Measurements from ENCODE around the gene KDM3A.

The KDM3A gene

DNA sequence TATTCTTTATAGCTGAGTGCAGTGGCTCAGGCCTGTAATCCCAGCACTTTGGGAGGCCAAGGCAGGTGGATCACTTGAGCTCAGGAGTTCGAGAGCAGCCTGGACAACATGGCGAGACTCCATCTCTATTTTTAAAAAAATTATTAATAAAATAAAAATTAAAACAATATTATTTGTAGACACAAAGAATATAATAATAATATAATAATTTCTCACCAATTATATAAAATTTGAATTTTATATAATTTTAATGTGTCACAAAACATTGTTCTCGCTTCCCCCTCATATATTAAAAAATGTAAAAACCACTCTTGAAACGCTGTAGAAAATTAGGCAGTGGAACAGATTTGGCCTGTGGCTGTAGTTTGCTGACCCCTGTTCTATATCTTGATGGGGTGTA lies 5.6 kb upstream of the KDM3A start:
- DNase-seq (ENCODE audit: low read depth in 2 of 2), result no peak

GRCh38 chr2:86436328-86436727 lies 4.8 kb upstream of the KDM3A start:
- no peak for DNase-seq (ENCODE audit: low read depth in 2 of 2)

GRCh38 chr2:86439879-86440630 lies 1.1 kb upstream of the KDM3A start:
- DNase-seq (ENCODE audit: low read depth in 2 of 2), result no peak

GRCh38 chr2:86441392-86441881 lies 266 bp downstream of the KDM3A start:
- no peak for DNase-seq (ENCODE audit: low read depth in 2 of 2)

DNA sequence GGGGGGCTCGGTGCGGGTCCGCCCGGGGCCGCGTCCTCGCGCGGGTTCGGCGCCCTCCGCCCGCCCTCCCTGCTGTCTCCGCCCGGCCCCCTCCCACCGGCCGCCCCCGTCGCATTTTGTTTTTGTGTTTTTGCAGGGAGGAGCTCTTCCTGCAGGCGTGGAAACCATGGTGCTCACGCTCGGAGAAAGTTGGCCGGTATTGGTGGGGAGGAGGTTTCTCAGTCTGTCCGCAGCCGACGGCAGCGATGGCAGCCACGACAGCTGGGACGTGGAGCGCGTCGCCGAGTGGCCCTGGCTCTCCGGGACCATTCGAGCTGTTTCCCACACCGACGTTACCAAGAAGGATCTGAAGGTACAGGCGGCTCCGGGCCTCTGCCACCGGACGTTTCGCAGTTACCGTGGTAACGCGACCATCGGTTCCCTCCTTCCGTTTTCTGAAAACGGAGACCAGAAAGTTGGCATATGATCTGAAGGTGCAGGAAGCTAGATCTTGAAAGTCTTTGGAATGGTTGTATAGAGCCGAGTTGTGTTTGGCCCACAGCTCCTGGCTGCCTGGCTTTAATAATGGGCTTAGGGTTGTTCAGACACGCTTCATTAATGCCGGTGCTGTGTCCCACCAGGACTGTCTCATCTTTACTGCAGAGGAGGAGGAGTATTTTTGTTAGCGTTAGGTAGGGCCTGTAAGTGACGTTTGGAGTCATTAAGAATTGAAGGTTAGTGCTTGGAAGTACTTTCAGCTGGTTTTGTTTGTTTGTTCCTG lies 891 bp downstream of the KDM3A start:
- peak; percentile 38 to 45 for DNase-seq (ENCODE audit: low read depth in 2 of 2)

GRCh38 chr2:86442642-86443005 lies 1.5 kb downstream of the KDM3A start:
- peak; percentile 35 to 67 for DNase-seq (ENCODE audit: low read depth in 2 of 2)

DNA sequence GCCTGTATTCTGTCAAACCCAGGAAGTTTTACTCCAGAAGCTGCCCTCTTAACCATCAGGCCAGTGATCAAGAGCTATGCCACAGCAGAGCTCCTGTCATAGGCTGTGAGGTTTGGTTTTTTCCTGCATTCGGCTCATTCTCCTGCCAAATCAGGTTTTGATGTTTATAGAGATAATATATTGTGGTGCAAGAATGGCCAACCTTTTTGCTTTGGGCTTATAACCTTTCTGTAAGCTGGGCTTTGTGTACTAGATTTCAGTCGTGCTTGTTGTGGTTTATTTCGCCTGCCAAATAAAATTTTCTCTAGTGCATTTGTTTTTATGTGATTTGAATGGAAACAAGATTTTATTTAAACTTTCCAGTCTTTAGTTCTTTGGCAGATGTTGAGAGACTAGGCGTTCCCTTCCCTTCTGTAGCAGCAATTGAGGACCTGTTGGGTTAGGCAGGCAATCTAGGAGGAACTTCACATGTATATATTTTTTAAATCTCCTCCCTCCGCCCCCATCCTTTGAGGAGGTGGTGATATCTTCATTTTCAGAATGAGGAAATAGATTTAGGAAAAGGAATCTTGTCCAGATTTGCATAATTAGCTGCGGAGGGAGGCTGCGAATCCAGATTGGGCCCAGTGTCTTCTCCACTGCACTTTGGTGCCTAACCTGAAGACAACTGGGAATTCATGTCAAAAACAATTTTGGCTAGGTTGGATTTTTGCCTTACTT lies 2.6 kb downstream of the KDM3A start:
- DNase-seq (ENCODE audit: low read depth in 2 of 2), result no peak

DNA sequence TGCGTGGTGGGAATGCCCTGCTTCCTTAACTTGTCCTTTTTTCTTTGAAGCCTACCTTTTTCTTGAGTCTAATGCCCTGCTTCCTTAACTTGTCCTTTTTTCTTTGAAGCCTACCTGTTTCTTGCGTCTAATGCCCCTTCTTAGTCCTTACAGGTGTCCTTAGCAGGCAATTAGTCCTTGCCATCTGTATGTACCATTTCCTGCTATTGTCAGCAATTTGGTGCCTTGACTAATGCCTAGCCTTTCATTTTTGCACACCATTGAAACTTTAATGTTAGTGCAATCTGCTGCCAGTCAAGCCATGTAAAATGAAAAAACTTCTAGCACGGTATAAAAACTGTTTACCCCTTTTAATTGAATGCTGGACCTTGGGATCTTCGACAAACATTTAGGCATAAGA lies 4.3 kb downstream of the KDM3A start:
- DNase-seq (ENCODE audit: low read depth in 2 of 2), result no peak

DNA sequence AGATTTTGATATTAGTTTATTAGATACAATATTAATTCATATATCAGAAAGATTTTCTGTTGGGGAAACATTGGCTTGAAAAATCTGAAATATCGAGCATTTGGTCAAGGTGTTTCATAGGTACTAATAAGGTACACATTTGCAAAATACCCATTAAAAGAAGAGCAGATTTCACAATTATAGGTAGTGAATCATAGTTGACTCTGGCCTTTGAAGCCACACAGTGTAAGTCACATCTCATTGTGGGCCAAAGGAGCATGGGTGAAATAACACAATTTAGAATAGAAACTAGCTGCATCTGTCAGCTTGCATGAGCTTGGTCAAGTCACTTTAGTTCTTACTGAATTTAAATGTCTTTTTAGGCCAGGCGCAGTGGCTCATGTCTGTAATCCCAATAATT lies 4.9 kb downstream of the KDM3A start:
- DNase-seq (ENCODE audit: low read depth in 2 of 2), result no peak

DNA sequence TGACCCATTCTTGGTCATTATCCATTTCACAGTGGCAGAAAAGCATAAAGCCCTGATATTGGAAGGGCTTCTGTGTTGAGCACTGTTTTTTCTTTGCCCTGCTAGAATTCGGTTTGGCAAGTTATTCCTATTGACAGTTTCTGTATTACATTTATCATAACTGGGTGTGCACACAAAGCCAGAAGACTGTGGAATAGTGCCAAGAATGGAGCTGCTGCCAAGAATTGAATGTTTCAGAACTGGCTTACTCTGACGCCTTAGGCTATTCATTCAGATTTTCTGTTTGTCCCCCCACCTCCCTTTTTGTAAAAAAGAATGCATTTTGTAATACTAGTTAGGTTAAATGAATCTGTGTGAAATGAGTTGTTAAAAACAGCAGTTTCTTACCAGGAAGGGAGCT lies 12.7 kb downstream of the KDM3A start:
- no peak for DNase-seq (ENCODE audit: low read depth in 2 of 2)

DNA sequence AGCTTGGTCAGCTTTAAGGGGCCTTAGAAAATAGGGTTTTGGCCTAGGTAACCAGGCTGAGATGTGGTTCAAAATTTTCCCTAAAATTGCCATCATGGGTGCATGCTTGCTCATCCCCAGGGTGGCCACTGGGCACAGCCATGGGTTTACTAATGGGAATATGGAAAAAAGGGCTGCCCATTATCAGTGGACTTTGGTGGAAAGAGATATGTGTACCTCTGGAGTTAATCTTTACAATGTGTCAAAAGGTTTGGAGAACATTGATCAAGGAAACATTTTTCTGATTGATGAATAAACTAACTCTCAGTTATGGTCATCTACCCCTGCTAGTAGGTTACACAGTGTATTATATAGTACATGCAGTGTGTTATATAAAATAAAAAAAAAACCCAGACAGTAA lies 13.1 kb downstream of the KDM3A start:
- DNase-seq (ENCODE audit: low read depth in 2 of 2), result no peak

- no peak for DNase-seq (ENCODE audit: low read depth in 2 of 2)
These were observed 14.0 kb downstream of the KDM3A start for GRCh38 chr2:86455181-86455580.

GRCh38 chr2:86461042-86461743 lies 20.0 kb downstream of the KDM3A start:
- DNase-seq (ENCODE audit: low read depth in 2 of 2), result no peak

GRCh38 chr2:86464652-86465051 lies 23.5 kb downstream of the KDM3A start:
- no peak for DNase-seq (ENCODE audit: low read depth in 2 of 2)

- DNase-seq (ENCODE audit: low read depth in 2 of 2), result no peak
These were observed 25.1 kb downstream of the KDM3A start for GRCh38 chr2:86466306-86466705.

DNA sequence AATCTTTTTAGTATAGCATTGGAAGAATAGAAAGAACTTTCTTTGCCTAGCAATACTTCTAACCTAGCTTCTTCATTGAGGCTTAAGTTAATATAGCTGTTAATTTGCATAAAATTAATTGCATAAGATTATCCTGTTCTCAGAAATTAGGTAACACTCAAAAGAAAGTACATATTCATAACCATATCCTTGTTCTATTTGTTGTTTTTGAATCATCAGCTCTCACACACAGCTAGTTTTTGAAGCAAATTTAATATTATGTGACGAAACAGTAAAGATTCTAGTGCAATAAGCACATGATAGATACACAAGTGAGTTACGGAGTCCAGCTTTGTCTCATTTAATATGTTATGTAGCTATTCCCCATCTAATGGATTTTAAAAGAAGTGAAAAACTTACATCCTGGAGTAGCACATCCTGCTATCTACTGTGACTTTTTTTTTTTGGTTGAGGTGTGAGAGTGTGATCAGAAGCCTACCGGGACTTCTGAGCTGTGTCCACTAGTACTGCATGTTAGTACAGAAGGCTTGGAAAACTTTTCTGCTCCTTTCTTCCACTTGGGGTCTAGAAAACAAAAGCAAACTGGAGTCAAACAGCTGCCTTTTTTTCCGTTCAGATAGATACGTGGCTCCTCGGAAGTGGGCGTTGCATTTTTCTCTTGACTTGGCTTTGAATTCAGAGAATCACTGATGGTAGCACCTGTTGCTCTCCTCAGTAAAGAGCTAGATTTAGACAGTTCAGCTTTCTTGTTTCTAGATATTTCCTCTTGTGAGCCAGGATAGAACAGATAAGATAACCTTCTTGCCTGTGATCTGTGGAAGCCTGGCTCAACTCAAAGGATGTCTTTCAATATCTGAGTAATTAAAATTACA lies 27.2 kb downstream of the KDM3A start:
- no peak for DNase-seq (ENCODE audit: low read depth in 2 of 2)

DNA sequence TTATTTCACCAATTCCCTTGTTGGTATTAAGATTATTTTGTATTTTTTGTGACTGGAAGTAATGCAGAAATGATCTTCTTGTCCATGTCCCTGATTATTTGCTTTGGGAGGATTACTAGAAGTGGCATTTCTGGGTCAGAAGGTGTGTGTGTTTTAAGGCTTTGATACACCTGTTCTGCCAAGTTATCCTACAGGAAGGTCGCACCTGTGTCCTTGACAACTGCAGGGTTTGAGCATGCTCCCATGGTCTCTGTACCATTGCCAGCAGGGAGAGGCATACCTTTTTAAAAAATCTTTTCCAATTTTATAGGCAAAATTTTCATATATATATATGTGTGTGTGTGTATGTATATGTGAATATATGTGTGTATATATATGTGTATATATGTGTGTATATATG lies 29.7 kb downstream of the KDM3A start:
- DNase-seq (ENCODE audit: low read depth in 2 of 2), result no peak

DNA sequence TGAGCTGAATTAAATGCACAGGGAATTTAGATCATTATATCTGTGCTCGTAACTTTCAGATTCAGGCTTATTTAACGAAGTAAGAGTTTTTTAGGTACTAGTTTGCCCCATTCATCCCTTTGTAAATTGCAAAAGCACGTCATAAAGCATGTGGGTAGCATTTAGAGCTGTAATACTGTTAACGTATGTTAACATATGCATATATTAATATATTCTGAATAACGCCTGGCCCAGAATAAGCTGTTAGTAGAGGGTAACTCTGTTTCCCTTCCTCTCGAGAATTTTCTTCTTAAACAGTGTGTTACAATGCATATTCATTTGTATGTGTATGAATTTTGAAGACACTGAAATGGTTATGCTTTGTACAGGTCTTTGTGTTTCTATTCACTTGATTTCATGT lies 30.5 kb downstream of the KDM3A start:
- DNase-seq (ENCODE audit: low read depth in 2 of 2), result no peak

GRCh38 chr2:86476092-86476491 lies 34.9 kb downstream of the KDM3A start:
- no peak for DNase-seq (ENCODE audit: low read depth in 2 of 2)

DNA sequence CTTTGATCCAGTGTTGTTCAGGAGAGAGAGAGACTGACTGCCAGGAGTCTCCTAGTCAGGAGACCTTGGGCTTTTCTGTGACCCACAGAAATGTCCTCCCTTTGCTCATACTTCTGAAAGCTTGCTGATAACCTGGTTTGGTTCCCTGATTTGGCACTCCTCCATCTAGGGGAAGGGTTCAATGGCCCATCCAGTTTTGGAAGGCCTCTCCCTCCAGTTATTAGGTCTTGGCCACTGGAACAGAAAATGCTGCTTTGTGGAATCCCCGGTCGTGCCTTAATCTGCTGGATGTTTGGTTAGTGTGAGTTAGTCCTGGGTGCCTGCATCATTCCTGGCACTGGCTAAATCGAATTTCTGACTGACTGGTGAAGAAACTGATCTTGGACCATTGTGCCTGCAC lies 35.7 kb downstream of the KDM3A start:
- DNase-seq (ENCODE audit: low read depth in 2 of 2), result no peak

- no peak for DNase-seq (ENCODE audit: low read depth in 2 of 2)
These were observed 36.2 kb downstream of the KDM3A start for GRCh38 chr2:86477349-86477748.
